GM12892 (cell line): ENCODE results near the gene DCP1B.

Experiments
- POLR2A ChIP-seq: IDR thresholded peaks from 2 replicates; pipeline ENCODE4 v1.6.1; 2011; ENCODE audit warnings: low read depth, low read length, control low read depth
- POLR2AphosphoS5 ChIP-seq: IDR thresholded peaks from 2 replicates; pipeline ENCODE4 v1.6.1; 2011; ENCODE audit warnings: low read depth, low read length, control low read depth

- TF ChIP-seq POLR2A (no peak), POLR2AphosphoS5 (no peak)
These were observed 70.8 kb downstream of the DCP1B start for GRCh38 chr12:1933342-1934051.
